22Rv1 (cell line): ENCODE measurements around the gene IFNLR1.

Source experiments
- CTCF ChIP-seq: fragments of 450-650 bp; IDR thresholded peaks from 2 replicates; pipeline ENCODE4 v1.5.1; 2017; ENCODE audit warnings: mild to moderate bottlenecking
- ZFX ChIP-seq: fragments of 450-650 bp; IDR thresholded peaks from 2 replicates; pipeline ENCODE4 v1.6.1; 2017; ENCODE audit warnings: antibody characterized with exemption, borderline replicate concordance

- TF ChIP-seq CTCF, result peak; percentile 95
- no peak for TF ChIP-seq ZFX
Measured at GRCh38 chr1:24150234-24151174, 36.6 kb downstream of the IFNLR1 start.
